IMR-90 (cell line): Measurements from ENCODE around the gene DPP10. TPM values are rescaled to one million over a fixed set of nuclear protein-coding genes. Genes with fewer than 3 reads are reported as not detected.
A peak's percentile ranks its signal among the peaks of the same experiment; 100 is the strongest.

ENCODE experiments used
- ATAC-seq: fragments of 200-7000 bp; cut with Tn5 transposase; 2 replicates; pipeline ENCODE4 v1.9.1; 2020; ENCODE audit warnings: low read depth, mild to moderate bottlenecking, moderate library complexity
- BruUV-seq: library from RNA; stranded (reverse); fragments of 400-500 nt; replicated peaks from 2 replicates; lab custom pipeline; 2021; lab: Mats Ljungman, UMichigan
- CTCF ChIA-PET: fragments of 300-600 bp; formaldehyde crosslinking; extraction: SDS; loops from one replicate; lab custom pipeline; 2021; ENCODE audit warnings: antibody characterized with exemption; lab: Yijun Ruan, JAX
- POLR2A ChIA-PET: fragments of 300-600 bp; sonication (Branson Sonifier 250); formaldehyde crosslinking; loops from one replicate; lab custom pipeline; 2022; ENCODE audit warnings: antibody characterized with exemption; ENCODE audit not compliant: unreplicated experiment; lab: Charles Lee
- DNase-seq: peaks from one replicate; pipeline ENCODE4 v3.0.0; 2013
- H2AFZ ChIP-seq: replicated peaks from 2 replicates; pipeline ENCODE3; 2013; ENCODE audit warnings: low read length, mild to moderate bottlenecking; ENCODE audit not compliant: poor library complexity
- H2AK5ac ChIP-seq: 2 replicates; pipeline ENCODE4 v1.6.1; 2013; ENCODE audit warnings: low read depth, low read length, inconsistent platforms
- H2AK9ac ChIP-seq: replicated peaks from 2 replicates; pipeline ENCODE3; 2013; ENCODE audit warnings: mild to moderate bottlenecking, low read depth, low read length, moderate library complexity; ENCODE audit not compliant: poor library complexity
- H2BK120ac ChIP-seq: 2 replicates; pipeline ENCODE4 v1.6.1; 2013; ENCODE audit warnings: low read depth, low read length, inconsistent platforms
- H2BK15ac ChIP-seq: 3 replicates; pipeline ENCODE4 v1.6.1; 2013; ENCODE audit warnings: low read depth, low read length, inconsistent platforms
- H2BK20ac ChIP-seq: 2 replicates; pipeline ENCODE4 v1.6.1; 2013; ENCODE audit warnings: low read depth, mild to moderate bottlenecking, inconsistent platforms, low read length, moderate library complexity
- H2BK5ac ChIP-seq: 2 replicates; pipeline ENCODE4 v1.6.1; 2013; ENCODE audit warnings: mild to moderate bottlenecking, low read depth, low read length, inconsistent platforms; ENCODE audit not compliant: poor library complexity, severe bottlenecking
- H3K14ac ChIP-seq: replicated peaks from 2 replicates; pipeline ENCODE4 v1.6.1; 2013; ENCODE audit warnings: low read depth, low read length, inconsistent platforms
- H3K18ac ChIP-seq: 2 replicates; pipeline ENCODE4 v1.6.1; 2013; ENCODE audit warnings: low read depth, low read length, control low read depth
- H3K23ac ChIP-seq: 2 replicates; pipeline ENCODE4 v1.6.1; 2013; ENCODE audit warnings: low read depth, low read length, inconsistent platforms
- H3K27ac ChIP-seq: 2 replicates; pipeline ENCODE4 v1.5.1; 2013; ENCODE audit warnings: mild to moderate bottlenecking, control low read depth, low read length; ENCODE audit not compliant: insufficient read depth
- H3K27me3 ChIP-seq: 2 replicates; pipeline ENCODE4 v1.6.1; 2013; ENCODE audit warnings: low read length; ENCODE audit not compliant: control insufficient read depth, insufficient read depth
- H3K36me3 ChIP-seq: 2 replicates; pipeline ENCODE4 v1.6.1; 2013; ENCODE audit warnings: low read length, mixed read lengths; ENCODE audit not compliant: control insufficient read depth, insufficient read depth
- H3K4ac ChIP-seq: 2 replicates; pipeline ENCODE4 v1.6.1; 2013; ENCODE audit warnings: low read depth, low read length, inconsistent platforms
- H3K4me1 ChIP-seq: 2 replicates; pipeline ENCODE4 v1.6.1; 2013; ENCODE audit warnings: low read length, mixed read lengths; ENCODE audit not compliant: control insufficient read depth, insufficient read depth
- H3K4me2 ChIP-seq: 2 replicates; pipeline ENCODE4 v1.6.1; 2013; ENCODE audit warnings: low read depth, mild to moderate bottlenecking, control low read depth, low read length, moderate library complexity
- H3K4me3 ChIP-seq: 2 replicates; pipeline ENCODE4 v1.5.1; 2013; ENCODE audit warnings: low read depth, mild to moderate bottlenecking, control low read depth, low read length, moderate library complexity; ENCODE audit not compliant: insufficient read depth
- H3K56ac ChIP-seq: 2 replicates; pipeline ENCODE4 v1.6.1; 2013; ENCODE audit warnings: low read length, inconsistent platforms; ENCODE audit not compliant: insufficient read depth; ENCODE audit errors: extremely low read depth
- H3K79me1 ChIP-seq, 2 experiments: 2 replicates each; pipeline ENCODE4 v1.6.1; 2013; ENCODE audit warnings: low read length in 2 of 2, inconsistent platforms in 1 of 2, low read depth in 1 of 2
- H3K9ac ChIP-seq: 2 replicates; pipeline ENCODE4 v1.6.1; 2013; ENCODE audit warnings: low read depth, low read length, control low read depth
- H3K9me1 ChIP-seq: 2 replicates; pipeline ENCODE4 v1.6.1; 2013; ENCODE audit warnings: low read length, inconsistent platforms; ENCODE audit not compliant: insufficient read depth
- H3K9me3 ChIP-seq: 2 replicates; pipeline ENCODE4 v1.6.1; 2013; ENCODE audit warnings: low read length; ENCODE audit not compliant: control insufficient read depth, insufficient read depth
- H4K20me1 ChIP-seq: 2 replicates; pipeline ENCODE4 v1.6.1; 2013; ENCODE audit warnings: low read length, inconsistent platforms; ENCODE audit not compliant: insufficient read depth
- H4K5ac ChIP-seq: 2 replicates; pipeline ENCODE4 v1.6.1; 2013; ENCODE audit warnings: mild to moderate bottlenecking, low read depth, low read length, control low read depth
- H4K8ac ChIP-seq, 2 experiments: 2 replicates each; pipeline ENCODE4 v1.6.1; 2013; ENCODE audit warnings: low read depth in 2 of 2, low read length in 2 of 2, control low read depth in 1 of 2, inconsistent platforms in 1 of 2
- H4K91ac ChIP-seq: 2 replicates; pipeline ENCODE4 v1.6.1; 2013; ENCODE audit warnings: low read depth, low read length, inconsistent platforms; ENCODE audit not compliant: insufficient read depth
- CEBPB ChIP-seq: IDR thresholded peaks from 2 replicates; pipeline ENCODE4 v1.6.1; 2012; ENCODE audit warnings: low read depth, low read length, improper control_type of control experiment
- CHD1 ChIP-seq: IDR thresholded peaks from 2 replicates; pipeline ENCODE4 v1.6.1; 2012; ENCODE audit warnings: low read depth, low read length, improper control_type of control experiment
- CTCF ChIP-seq: conservative IDR thresholded peaks from 2 replicates; pipeline ENCODE4 v1.5.1; 2012; ENCODE audit warnings: mild to moderate bottlenecking, low read depth, low read length, improper control_type of control experiment
- ELK1 ChIP-seq: fragments of 150-350 bp; IDR thresholded peaks from 2 replicates; pipeline ENCODE4 v1.6.1; 2016; ENCODE audit warnings: low read depth, mild to moderate bottlenecking, low read length, moderate library complexity, borderline replicate concordance
- FOS ChIP-seq: fragments of 150-350 bp; IDR thresholded peaks from 2 replicates; pipeline ENCODE4 v1.6.1; 2016; ENCODE audit warnings: low read depth, low read length
- MAFK ChIP-seq: IDR thresholded peaks from 2 replicates; pipeline ENCODE4 v1.6.1; 2012; ENCODE audit warnings: low read depth, low read length, improper control_type of control experiment
- MAZ ChIP-seq: IDR thresholded peaks from 2 replicates; pipeline ENCODE4 v1.6.1; 2012; ENCODE audit warnings: low read depth, mild to moderate bottlenecking, low read length, improper control_type of control experiment, moderate library complexity, borderline replicate concordance
- MXI1 ChIP-seq: IDR thresholded peaks from 2 replicates; pipeline ENCODE4 v1.6.1; 2012; ENCODE audit warnings: low read depth, mild to moderate bottlenecking, low read length, moderate library complexity, borderline replicate concordance
- NFE2L2 ChIP-seq: fragments of 150-350 bp; IDR thresholded peaks from 2 replicates; pipeline ENCODE4 v1.6.1; 2016; ENCODE audit warnings: low read depth, mild to moderate bottlenecking, low read length
- POLR2A ChIP-seq: IDR thresholded peaks from 2 replicates; pipeline ENCODE4 v1.6.1; 2012; ENCODE audit warnings: mild to moderate bottlenecking, low read depth, low read length
- RCOR1 ChIP-seq: IDR thresholded peaks from 2 replicates; pipeline ENCODE4 v1.6.1; 2012; ENCODE audit warnings: mild to moderate bottlenecking, low read length, improper control_type of control experiment; ENCODE audit not compliant: insufficient replicate concordance
- SMC3 ChIP-seq: fragments of 150-350 bp; IDR thresholded peaks from 2 replicates; pipeline ENCODE4 v1.6.1; 2016; ENCODE audit warnings: low read depth, mild to moderate bottlenecking, antibody characterized with exemption, low read length, moderate library complexity
- USF2 ChIP-seq: fragments of 150-350 bp; IDR thresholded peaks from 2 replicates; pipeline ENCODE4 v1.6.1; 2017; ENCODE audit warnings: mild to moderate bottlenecking, antibody characterized with exemption, low read length, low read depth
- WGBS, 2 experiments: methylation state at CpG; one replicate each; pipeline versions ENCODE4 v1.1.5 to v1.1.7; 2013; ENCODE audit warnings: missing lambda C conversion rate in 2 of 2; ENCODE audit not compliant: insufficient read length in 1 of 2; ENCODE audit errors: extremely low coverage in 2 of 2; 5-methylcytosine and 5-hydroxymethylcytosine counted together
- dilution Hi-C: fragments of 300-500 bp; cut with HindIII; formaldehyde crosslinking; loops from one replicate; pipeline ENCODE4 v1.14.3; 2018; ENCODE audit warnings: low sequenced_read_pairs; ENCODE audit not compliant: unreplicated experiment
- in situ Hi-C: fragments of 300-500 bp; cut with MboI; formaldehyde crosslinking; loops from 3 replicates; pipeline ENCODE4 v1.14.3; 2019; ENCODE audit warnings: low sequenced_read_pairs, inconsistent platforms, mixed read lengths
- intact Hi-C: fragments of 100-400 bp; cut with micrococcal nuclease; formaldehyde crosslinking; loops from 2 replicates; pipeline ENCODE4 v1.10.0; 2022
- polyA plus RNA-seq, 3 experiments: library from polyadenylated mRNA; depleted of rRNA; stranded (reverse); fragments of >200 nt; gene quantifications; 2 replicates each; pipeline ENCODE4 v1.2.3, GENCODE V29; 2012; ENCODE audit warnings: low replicate concordance in 1 of 3
- total RNA-seq: library from RNA; depleted of rRNA; stranded (reverse); fragments of >200 nt; gene quantifications from 2 replicates; pipeline ENCODE4 v1.2.3, GENCODE V29; 2012

DPP10 gene
- total and polyA plus RNA-seq, 2 of the 4 experiments (the other 2 are of a cell fraction), result not detected

- no peaks in the 10 kb centered on the region for H3K4me1 ChIP-seq
- H3K9me3 ChIP-seq, result peaks cover 2% of the 10 kb centered on the region; the same call in 1 of the 2 replicates
- no peak overlapping the region for H2BK20ac ChIP-seq
- no peak overlapping the region for H3K14ac ChIP-seq
- in situ Hi-C loops, result no loop called here
- H3K9me1 ChIP-seq, result no peaks in the 10 kb centered on the region
- dilution Hi-C loops, result no loop called here
- no peak for TF ChIP-seq MAFK
- TF ChIP-seq FOS, result no peak
- no peak for TF ChIP-seq SMC3
- TF ChIP-seq CTCF, result no peak
- no peak for TF ChIP-seq NFE2L2
- TF ChIP-seq CEBPB, result no peak
- no peak for TF ChIP-seq ELK1
- no peak for TF ChIP-seq RCOR1
- TF ChIP-seq MAZ, result no peak
- no peak for TF ChIP-seq USF2
- no peak for TF ChIP-seq MXI1
- no peak for TF ChIP-seq CHD1
- TF ChIP-seq POLR2A, result no peak
- H3K18ac ChIP-seq, result no peak overlapping the region
- H2AFZ ChIP-seq, result peak overlapping the region; percentile 78
- no peak overlapping the region for H2BK15ac ChIP-seq
- BruUV-seq, result no TSS peak
- no peak overlapping the region for H2AK9ac ChIP-seq
- H3K27ac ChIP-seq, result no peak overlapping the region
- H3K27me3 ChIP-seq, result no peaks in the 10 kb centered on the region
- H3K9ac ChIP-seq, result no peak overlapping the region
- H3K4me3 ChIP-seq, result peak overlapping the region; percentile 33
- no peak for DNase-seq
- H2BK5ac ChIP-seq, result no peak overlapping the region
- no peaks in the 10 kb centered on the region for H3K79me1 ChIP-seq
- no peak overlapping the region for H4K8ac ChIP-seq
- 14% methylated on average over 23 of the region's 67 CpGs; no CpG with 5 or more reads in 1 of the 2 experiments for WGBS, 2 experiments
- intact Hi-C loops, result no loop called here
- no peak overlapping the region for H3K56ac ChIP-seq
- H2AK5ac ChIP-seq, result no peak overlapping the region
- no peak overlapping the region for H3K23ac ChIP-seq
- POLR2A ChIA-PET, result no interaction called here
- no peak overlapping the region for H4K91ac ChIP-seq
- no peak overlapping the region for H4K5ac ChIP-seq
- H2BK120ac ChIP-seq, result no peak overlapping the region
- no peaks in the 10 kb centered on the region for H3K36me3 ChIP-seq
- no peaks in the 10 kb centered on the region for H4K20me1 ChIP-seq
- H3K4ac ChIP-seq, result no peak overlapping the region
- H3K4me2 ChIP-seq, result peak overlapping the region; percentile 56
- no peak for ATAC-seq
- CTCF ChIA-PET, result no interaction called here
Observed at GRCh38 chr2:114661971-114662939, 219.8 kb downstream of the DPP10 start.
